Adipose tissue (tissue), 3 donors: ENCODE data around the gene PRKAG2. TPM values are rescaled to one million over a fixed set of nuclear protein-coding genes. Genes with fewer than 3 reads are reported as not detected.
"Not testable (repeated sequence)": the region's sequence is repeated elsewhere in the genome, so short reads cannot be mapped to it uniquely, and the experiment has no call there.

Experiments
- H3K27ac ChIP-seq: one replicate; pipeline ENCODE4 v1.5.1; 2013; ENCODE audit warnings: low read depth, low read length
- WGBS, 3 donors: extraction: QIAGEN DNeasy Blood & Tissue Kit; methylation state at CpG; one replicate each; pipeline ENCODE4 v1.1.7; 2013; 5-methylcytosine and 5-hydroxymethylcytosine counted together
- polyA plus RNA-seq, 3 donors: library from polyadenylated mRNA; stranded (reverse); fragments of 200-250 nt; gene quantifications; one replicate each; pipeline ENCODE4 v1.2.3, GENCODE V29; 2013
- donor health status: healthy with polysubstance abuse.
- donor health status: Bipolar disorder and iron deficiency.
- donor health status: healthy.

Gene PRKAG2
- polyA plus RNA-seq, 3 donors: 8.1 to 23.1 (median 22.2) TPM

DNA sequence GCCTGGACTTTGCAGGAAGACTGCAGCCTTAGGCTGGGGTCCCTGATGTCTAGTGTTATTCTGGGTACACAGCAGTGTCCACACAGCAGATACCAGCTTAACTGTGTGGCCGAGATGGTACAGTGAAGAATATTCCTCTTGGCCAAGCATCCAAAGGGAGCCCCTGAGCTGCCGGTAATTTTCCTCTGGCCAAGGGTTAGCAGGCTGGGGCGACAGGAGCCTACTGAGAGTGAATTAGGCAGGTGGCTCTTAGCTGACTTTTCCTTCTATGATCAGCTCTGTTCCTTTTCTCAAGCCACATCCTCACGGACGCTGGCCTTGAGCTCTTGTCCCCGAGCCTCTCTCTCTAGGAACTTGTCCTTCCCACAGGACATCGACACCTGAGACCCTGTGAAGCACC, 29.8 kb downstream of the PRKAG2 start:
- WGBS, 3 donors: 83 to 90% (median 88%) methylated on average over 7 of the region's 7 CpGs
- H3K27ac ChIP-seq: no peak overlapping the region

DNA sequence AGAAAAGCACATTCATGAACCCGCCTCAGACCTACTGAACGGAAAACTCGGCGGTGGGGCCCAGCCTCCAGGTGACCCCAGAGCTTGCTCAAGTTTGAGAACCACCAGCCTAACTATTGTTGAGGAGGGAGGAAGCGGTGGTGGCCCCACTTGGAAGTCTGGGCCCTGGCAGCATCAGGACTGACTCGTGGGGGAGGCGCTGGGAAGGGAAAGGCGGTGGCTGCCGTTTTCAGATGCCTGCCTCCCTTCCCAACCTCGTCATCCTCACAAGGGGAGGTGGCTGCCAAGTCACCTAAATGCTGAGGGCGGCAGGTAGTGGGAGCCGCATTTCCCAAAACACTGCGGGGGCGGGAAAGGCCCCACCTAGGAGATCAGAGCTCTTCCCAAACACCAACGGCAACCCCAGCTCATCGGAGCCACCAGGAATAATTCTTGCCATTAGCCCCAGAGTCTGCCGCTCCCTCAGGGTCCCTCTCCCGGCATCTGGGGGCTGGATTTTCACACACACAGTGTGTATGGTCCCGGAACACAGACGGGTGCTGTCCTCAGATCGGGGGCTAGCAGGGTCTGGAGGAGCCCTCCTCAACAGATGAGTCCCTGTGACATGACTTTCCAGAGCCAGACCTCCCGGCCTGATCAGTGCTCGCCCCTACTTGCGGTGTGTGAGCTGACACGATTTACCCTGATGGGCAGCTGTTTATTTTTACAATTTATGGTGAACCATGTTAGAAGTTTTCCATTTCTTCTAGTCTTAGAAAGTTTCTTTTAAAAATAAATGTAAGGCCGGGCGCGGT, 31.3 kb downstream of the PRKAG2 start:
- H3K27ac ChIP-seq: no peak overlapping the region
- 88 to 94% (median 90%) methylated on average over 28 of the region's 28 CpGs for WGBS, 3 donors

DNA sequence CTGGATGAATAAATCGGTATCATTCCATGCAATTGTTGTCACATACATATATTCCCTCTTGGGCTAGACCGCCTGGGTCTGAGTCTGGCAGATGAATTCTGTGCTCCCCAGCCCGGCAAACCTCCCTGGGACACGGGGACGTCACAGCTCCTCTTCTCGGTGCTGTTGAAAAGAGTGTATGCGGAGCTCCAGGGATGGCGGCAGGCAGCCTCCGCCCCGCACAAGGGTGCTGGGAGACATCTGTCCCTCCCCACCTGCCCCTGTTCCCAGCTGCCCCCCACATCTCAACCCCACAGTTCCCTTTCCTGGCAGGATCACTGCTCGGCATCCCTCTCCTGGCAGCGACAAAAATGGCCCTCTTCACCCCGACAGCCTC, 32.1 kb downstream of the PRKAG2 start:
- 94 to 95% (median 95%) methylated on average over 13 of the region's 13 CpGs for WGBS, 3 donors
- H3K27ac ChIP-seq: no peak overlapping the region

DNA sequence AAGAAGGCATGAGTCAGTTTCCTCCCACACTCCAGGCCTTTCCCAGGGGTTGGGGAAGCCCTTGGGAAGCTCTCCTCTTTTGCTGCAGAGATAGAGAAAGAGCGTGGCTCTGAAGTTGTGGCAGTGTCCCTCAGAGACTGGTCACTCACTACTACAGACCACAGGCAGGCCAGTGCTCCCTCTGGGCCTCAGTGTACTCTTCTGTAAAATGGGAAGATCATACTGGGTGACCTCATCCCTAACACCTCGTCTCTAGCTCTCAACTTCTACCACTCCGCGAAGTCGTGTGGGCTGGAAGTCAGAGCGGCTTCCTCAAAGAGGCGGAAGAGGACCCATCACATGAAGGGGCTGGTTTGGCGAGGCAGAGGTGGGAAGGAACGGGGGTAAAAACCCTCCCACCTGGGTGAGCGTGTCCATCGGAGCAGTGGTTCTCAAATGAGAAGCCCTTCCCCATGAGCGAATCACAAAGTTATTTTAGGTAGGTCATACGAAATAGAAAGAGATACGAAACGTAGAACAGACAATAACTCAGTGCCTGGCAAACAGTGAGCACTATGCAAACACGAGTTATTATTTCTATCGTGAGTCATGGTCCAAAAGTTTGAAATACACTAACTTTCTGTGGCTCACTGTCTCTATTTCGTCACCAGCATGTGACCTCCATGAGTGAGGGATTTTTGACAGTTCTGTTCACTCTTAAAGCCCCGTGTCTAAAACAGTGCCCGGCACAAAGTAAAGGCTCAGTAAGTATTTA, 32.7 kb downstream of the PRKAG2 start:
- H3K27ac ChIP-seq: no peak overlapping the region
- 82 to 91% (median 87%) methylated on average over 20 of the region's 20 CpGs for WGBS, 3 donors

- H3K27ac ChIP-seq: no peak overlapping the region
- 68 to 82% (median 74%) methylated on average over 5 of the region's 5 CpGs for WGBS, 3 donors
These were observed 33.7 kb downstream of the PRKAG2 start for GRCh38 chr7:151843181-151843580.

- WGBS, 3 donors: 88 to 100% (median 100%) methylated on average over 1 of the region's 1 CpG
These were observed 35.4 kb downstream of the PRKAG2 start for GRCh38 chr7:151841395-151842051.

DNA sequence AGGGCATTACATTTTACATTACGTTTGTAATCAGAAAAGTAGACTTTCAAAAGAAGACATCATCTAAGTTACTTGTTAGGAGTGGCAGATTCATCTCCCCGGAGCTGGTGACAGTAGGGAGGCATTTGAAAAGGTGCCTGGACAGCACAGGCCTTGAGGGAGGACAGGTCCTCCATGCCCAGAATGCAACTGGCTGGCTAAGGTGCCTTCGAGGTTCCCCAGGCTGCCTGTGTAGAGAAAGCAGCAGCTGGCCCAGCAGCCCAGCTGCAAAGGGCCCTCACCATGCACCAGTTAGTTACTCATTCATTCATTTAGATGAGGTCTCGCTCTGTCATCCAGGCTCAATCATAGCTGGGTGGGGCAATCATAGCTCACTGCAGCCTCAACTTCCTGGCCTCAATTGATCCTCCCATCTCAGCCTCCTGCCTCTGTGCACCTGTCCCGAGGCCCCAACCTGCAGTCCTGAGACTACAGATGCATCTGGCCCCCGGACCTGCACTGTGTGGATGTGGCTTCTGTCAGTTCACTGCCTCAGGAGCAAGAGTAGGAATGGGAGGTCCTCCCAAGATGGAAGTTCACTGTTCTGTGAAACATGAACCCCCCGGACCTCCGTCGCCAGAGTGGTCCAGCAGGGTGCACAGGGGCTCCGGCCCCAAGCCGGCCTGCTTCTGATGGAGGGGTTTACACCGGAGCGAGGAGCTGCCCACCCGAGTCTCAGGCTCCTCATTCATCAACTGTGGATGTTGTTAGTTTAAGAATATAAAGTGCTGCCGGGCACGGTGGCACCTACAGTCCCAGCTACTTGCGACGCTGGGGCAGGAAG, 36.6 kb downstream of the PRKAG2 start:
- WGBS, 3 donors: 92% methylated on average over 18 of the region's 18 CpGs
- H3K27ac ChIP-seq: no peak overlapping the region

More at GRCh38 chr7:151841395-151842051, 35.4 kb downstream of the PRKAG2 start:
- not testable (repeated sequence) for H3K27ac ChIP-seq

- 63 to 90% (median 73%) methylated on average over 13 of the region's 13 CpGs for WGBS, 3 donors
- no peak overlapping the region for H3K27ac ChIP-seq
These were observed 37.4 kb downstream of the PRKAG2 start for GRCh38 chr7:151839451-151839921.

DNA sequence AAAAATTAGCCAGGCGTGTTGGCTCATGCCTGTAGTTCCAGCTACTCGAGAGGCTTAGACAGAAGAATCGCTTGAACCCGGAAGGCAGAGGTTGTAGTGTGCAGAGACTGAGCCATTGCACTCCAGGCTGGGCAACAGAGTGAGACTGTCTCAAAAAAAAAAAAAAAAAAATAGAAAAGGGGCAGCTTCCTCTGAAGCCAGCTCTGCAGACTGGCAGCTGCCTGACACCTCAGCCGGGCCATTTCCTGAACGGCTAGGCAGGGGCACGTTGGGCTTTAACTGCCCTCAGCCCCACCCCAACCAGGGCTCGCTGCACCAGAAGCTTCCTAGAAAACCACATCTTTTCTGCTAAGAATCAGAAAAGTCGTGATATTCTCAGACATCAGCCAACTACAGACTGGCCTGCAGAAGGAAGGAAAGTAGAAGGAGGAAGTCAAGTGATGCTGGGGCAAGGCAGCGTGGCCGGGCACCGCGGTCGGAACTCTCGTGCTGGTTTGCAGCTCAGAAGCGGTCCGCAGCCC, 38.0 kb downstream of the PRKAG2 start:
- WGBS, 3 donors: 38 to 84% (median 46%) methylated on average over 17 of the region's 17 CpGs
- no peak overlapping the region for H3K27ac ChIP-seq

- no peak overlapping the region for H3K27ac ChIP-seq
- 38 to 85% (median 40%) methylated on average over 6 to 7 of the region's 7 CpGs for WGBS, 3 donors
These were observed 38.8 kb downstream of the PRKAG2 start for GRCh38 chr7:151838072-151838471.

- 68 to 73% (median 69%) methylated on average over 25 of the region's 25 CpGs for WGBS, 3 donors
- no peak overlapping the region for H3K27ac ChIP-seq
These were observed 39.5 kb downstream of the PRKAG2 start for GRCh38 chr7:151837285-151838042.

- H3K27ac ChIP-seq: no peak overlapping the region
- WGBS, 3 donors: 87 to 92% (median 89%) methylated on average over 12 of the region's 12 CpGs
These were observed 40.0 kb downstream of the PRKAG2 start for GRCh38 chr7:151836927-151837205.

DNA sequence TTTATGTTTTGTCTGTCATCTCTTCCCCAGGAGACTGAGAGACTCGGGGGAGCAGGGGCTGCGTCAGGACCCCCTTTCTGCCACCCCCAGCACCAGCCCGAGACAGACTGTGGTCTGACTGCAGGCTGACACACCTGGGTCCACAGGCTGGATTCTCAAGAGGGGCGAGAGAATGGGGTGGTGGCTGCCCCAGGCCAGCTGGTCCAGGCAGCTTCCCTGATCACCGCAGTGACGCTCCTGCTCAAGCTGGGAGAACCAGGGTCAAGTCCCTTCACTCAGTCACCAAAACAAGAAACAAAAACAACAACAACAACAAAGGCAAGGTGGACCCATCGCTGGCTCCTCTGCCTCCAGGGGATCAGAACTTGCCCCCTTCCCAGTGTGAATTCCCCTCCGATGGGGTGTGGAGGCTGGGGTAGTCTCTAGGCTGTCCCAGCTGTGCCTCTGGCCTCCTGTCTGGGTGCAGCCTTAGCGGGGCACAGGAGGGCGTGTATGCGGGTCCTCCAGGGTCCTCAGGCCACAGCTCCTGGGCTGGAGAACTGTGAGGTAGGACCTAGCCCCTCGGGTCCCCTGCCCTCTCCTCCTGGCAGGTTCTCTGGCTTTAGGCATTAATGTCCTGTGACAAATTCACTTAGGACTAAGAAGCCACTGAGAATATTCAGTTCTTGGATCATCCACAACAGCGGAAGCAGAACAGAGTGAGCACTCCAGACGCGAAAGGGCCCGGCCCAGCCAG, 40.6 kb downstream of the PRKAG2 start:
- 91 to 95% (median 92%) methylated on average over 16 of the region's 16 CpGs for WGBS, 3 donors
- no peak overlapping the region for H3K27ac ChIP-seq

DNA sequence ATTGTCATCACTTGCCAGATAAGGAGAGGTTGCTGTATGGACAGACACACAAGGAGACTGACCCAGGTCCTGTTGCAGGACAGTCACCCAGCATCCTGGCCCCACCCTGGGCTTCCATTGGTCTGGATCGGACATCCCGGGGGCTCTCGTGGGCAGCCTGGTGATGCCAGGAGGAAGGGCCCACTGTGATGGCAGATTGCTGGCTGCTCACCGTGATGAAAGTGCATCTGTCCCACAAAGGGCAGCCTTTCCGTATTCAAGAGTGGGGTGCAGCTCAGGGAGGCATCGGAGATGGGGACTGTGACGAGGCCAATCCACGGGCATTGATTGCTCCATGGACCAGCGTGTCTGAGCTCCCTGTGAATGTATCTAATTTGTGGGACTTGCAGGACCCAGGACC, 41.3 kb downstream of the PRKAG2 start:
- WGBS, 3 donors: 93 to 95% (median 93%) methylated on average over 9 of the region's 9 CpGs
- H3K27ac ChIP-seq: no peak overlapping the region

GRCh38 chr7:151834271-151835035, 42.5 kb downstream of the PRKAG2 start:
- WGBS, 3 donors: 84 to 91% (median 88%) methylated on average over 23 of the region's 23 CpGs
- no peak overlapping the region for H3K27ac ChIP-seq

DNA sequence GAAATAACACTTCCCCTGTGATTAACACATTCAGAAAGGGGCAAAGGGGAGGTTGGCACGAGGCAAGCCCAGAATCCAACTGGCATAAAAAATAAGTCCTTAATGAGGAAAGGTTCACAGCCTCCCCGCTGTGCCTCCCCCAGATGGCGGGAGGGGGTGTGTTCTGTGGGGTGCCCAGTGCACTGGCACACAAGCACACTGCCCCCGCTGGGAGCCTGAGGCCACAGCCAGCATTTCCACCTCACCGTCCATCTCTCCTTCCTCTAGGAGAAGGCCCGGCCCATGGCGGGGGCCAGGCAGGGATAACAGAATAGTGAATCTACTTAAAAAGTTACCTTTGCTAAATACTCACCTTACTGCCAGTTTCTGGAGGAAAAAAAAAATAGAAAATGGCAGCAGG, 43.2 kb downstream of the PRKAG2 start:
- 84 to 87% (median 86%) methylated on average over 7 of the region's 7 CpGs for whole genome bisulfite sequencing, 3 donors

More for the DNA sequence above, 43.2 kb downstream of the PRKAG2 start:
- no peak overlapping the region for H3K27ac ChIP-seq
